ENCODE data around the gene DDX53. TPM values are rescaled to one million over a fixed set of nuclear protein-coding genes. Genes with fewer than 3 reads are reported as not detected.

DDX53 gene
- not detected for polyA plus RNA-seq (ENCODE audit: insufficient read length in 3 of 3)
- long read RNA-seq, donor 1 = 0 reads
- long read RNA-seq, donor 2 = 0 reads
- long read RNA-seq, donor 3 = 0 reads
- long read RNA-seq, donor 4 = 0 reads
- long read RNA-seq, donor 5 = 0 reads
- long read RNA-seq, donor 6 = 0 reads
- long read RNA-seq, donor 7 = 0 reads
- long read RNA-seq, donor 8 = 0 reads
- long read RNA-seq, donor 9 = 0 reads
- long read RNA-seq, donor 10 = 0 reads
- long read RNA-seq, donor 11 = 0 reads
- long read RNA-seq, donor 12 = 0 reads
- long read RNA-seq, donor 13 = 0 reads
- long read RNA-seq, donor 14 = 0 reads
- long read RNA-seq, donor 15 = 0 reads
- long read RNA-seq, donor 16 = 0 reads

DNA sequence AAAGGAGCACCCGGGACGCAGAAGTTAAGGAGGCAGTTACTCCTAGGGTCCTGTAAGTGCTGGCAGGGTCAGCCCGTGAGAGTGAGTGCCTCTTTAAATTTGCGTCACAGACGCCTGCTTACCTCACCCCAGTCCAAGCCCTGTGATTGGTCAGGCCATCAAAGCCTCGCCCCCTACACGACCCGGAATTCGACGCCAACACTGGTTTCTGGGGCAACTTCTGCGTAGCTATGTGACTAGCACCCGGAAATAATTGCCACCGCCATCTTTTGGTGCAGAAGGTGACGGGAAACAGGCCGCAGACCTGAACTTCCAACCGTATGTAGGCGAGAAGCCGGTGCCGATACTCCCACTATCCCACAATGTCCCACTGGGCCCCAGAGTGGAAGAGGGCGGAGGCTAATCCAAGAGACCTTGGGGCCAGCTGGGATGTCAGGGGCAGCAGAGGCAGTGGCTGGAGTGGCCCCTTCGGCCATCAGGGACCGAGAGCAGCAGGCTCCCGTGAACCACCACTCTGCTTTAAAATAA lies at the start of gene DDX53:
Gene DDX53, plus strand, starts transcription at position 265 of the 528 bp plus-strand sequence. Its CDS starts 98 bp downstream, at position 363.
- DNase-seq = no peak

- DNase-seq = no peak
Measured at GRCh38 chrX:22950269-22951266, 49.2 kb upstream of the DDX53 start.

DNA sequence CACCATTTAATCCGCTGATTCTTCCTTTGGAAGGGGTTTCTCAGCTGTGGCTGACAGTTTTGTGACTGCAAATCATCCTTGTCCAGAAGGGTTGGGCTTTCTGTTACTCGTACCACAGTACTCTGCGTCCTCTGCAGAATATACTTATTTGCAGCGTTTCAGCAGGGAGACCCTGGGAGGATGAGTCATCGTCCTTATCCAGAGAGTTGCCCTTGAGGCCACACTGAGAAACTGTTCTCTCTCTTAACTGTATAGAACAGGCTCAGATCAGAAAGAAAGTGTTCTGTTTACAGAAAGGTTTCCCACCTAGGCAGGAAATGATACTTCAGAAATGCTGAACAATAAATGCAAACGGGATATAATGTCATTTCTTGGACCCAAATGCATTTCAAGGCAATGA lies 47.8 kb upstream of the DDX53 start:
- no peak for DNase-seq

GRCh38 chrX:22958250-22958649 lies 41.5 kb upstream of the DDX53 start:
- DNase-seq = no peak

DNA sequence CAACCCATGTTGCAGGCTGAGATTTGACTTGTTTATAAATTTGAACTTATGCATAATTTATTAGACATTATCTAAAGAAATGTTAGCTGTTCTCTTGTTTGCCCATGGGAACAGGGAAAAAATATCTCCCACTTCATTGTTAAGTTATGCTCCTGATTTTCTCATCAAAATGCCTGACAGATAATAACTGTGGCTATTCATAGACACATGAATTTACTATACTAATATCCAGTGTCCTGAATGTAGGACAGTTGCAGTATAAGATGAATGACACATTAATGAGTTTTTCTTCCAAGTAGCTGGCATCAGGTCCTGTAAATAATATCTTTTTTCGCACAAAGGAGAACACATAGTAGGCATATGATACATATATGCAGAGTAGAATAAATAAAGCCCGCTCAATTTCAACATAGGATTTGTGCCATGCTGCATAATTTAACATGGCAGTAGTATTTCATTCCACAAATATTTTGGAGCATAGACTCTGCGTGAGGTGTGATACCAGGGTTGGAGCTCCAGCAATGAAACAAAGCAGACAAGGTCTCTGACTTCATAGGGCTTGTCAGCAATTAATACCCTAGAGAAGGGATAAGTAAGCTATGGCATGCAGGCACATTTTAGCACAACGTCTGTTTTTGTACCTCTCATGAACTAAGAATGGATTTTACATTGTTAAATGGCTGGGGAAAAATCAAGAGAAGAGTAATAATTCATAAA lies 40.4 kb upstream of the DDX53 start:
- DNase-seq = no peak

- DNase-seq = no peak
Measured at GRCh38 chrX:22963196-22963595, 36.6 kb upstream of the DDX53 start.

DNA sequence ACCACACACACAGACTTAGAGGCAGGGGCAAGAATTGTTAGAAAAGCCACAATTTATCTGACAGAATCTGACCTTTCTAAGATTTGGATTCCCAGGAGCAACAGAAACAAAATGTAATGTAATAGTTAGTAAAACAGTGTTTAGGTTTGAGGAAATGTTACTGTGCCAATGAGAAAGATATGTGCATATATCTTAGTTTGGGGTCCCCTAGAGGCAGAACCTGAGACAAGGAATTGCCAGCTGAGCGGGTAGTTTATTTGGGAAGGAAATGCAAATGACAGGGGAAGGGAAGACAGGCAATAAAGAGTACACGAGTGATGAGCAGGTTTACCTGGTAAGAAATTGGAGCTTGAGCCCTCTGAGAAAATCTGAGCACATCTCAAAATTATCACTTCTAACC lies 31.3 kb upstream of the DDX53 start:
- DNase-seq = no peak

GRCh38 chrX:22969411-22969810 lies 30.3 kb upstream of the DDX53 start:
- DNase-seq = no peak

- no peak for DNase-seq
Measured at GRCh38 chrX:22970861-22971260, 28.9 kb upstream of the DDX53 start.

DNA sequence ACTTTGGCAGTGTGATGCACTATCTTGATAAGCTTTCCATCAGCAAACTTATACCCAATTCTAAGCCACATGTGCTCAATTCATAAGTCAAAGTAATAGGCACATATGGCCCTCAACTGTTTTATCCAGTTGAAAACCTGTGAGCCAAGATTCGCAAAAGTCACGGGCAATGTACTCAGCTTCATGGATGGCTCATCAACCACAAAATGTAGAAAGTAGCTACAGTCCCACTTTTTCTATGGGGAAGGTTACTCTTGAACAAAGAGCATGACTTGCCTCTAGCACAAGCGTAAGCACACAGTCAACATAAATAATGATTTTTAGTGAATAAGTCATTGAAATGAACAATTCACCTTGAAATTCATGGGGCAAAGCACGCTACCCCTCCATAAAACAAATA lies 25.1 kb upstream of the DDX53 start:
- DNase-seq = no peak

DNA sequence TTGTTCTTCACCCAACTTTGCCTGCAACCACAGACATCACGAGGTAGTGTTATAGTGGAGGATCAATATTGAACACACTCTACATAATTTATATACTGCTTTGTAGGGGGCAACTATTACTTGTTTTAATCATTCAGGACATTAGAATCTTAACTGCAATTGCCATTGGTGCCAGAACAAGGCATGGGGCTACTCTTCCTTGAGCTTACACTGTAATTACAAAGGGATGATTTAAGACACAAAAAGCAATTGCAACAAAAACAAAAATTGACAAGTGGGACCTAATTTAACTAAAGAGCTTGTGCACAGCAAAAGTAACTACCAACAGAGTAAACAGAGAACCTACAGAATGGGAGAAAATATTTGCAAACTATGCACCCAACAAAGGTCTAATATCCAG lies 24.0 kb upstream of the DDX53 start:
- no peak for DNase-seq

- DNase-seq = no peak
Measured at GRCh38 chrX:22985958-22986357, 13.8 kb upstream of the DDX53 start.

DNA sequence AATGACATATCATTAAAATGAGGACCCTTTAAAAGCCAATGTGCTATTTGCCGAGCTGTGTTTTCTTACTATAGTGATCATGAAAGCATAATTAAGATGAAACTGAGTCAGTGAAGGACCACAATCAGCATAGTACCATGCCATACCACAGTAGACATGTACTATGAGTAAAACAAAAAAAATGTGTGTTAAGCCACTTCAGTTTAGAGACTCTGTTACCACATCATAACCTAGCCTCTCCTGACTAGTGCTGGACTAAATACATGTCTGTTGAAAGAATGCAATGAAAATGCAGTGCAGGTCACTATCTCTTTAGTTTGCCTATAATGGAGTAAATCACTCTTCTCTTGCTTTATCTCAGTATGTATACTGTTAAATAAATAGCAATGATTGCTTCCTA lies 12.3 kb upstream of the DDX53 start:
- DNase-seq = no peak

DNA sequence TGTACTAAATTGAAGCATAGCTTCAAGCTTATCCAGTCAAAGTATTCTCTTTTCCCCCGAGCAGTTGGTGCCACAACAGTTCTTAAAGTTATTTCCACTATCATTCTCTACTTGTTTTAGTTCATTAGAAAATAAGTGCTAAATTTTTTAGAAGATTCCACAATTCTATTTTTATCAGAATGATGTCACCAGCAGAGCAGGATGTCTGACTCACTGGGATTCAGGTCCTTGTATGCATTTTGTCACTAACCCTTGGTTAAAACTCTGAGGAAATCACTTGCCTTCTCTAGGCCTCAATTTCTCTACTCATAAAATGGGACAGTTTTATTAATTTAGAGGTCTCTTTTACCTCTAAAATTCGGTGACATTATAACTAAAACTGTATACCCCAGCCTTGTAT lies 3.4 kb downstream of the DDX53 start:
- no peak for DNase-seq

GRCh38 chrX:23008431-23009099 lies 8.8 kb downstream of the DDX53 start:
- peak; percentile 4 for DNase-seq

DNA sequence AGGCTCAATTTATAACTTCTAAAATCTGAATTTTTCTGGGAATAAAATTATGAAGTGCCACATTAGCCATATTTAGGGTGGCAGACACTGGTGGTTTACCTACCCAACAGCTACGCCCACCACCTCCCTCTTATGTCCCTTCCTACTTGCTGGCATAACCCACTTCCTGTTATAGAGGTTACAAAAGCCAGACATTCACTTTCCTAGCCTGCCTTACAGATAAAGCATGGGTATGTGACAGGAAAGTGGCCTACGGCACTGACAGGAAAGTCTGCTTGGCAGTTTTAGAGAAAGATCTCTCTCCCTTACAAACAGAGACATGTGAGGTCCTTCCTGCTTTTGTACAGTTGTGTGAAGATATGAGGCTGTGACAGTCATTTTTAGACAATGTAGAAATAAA lies 12.4 kb downstream of the DDX53 start:
- no peak for DNase-seq

DNA sequence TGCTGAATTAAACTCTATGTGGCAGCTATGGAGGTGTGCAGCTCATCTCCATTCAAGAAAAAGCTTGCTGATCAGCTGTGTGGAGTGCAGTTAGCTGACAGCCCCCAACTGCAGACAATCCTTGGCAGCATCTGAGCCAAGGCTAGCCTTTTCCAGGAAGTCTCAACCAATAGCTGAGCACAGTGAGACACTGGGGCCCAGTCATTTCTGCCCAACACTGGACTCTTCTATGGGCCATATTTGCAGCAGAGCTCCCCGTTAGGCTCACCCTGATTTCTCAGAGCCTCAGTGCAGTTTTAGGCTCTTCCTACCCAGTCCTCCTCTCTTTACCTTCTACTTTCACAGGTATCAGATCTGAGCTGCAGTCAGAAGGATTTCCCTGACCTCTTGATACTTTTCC lies 12.9 kb downstream of the DDX53 start:
- no peak for DNase-seq

- DNase-seq = peak; percentile 4
Measured at GRCh38 chrX:23013366-23013765, 13.6 kb downstream of the DDX53 start.

- no peak for DNase-seq
Measured at GRCh38 chrX:23031600-23031999, 31.8 kb downstream of the DDX53 start.

- DNase-seq = no peak
Measured at GRCh38 chrX:23035493-23035892, 35.7 kb downstream of the DDX53 start.

DNA sequence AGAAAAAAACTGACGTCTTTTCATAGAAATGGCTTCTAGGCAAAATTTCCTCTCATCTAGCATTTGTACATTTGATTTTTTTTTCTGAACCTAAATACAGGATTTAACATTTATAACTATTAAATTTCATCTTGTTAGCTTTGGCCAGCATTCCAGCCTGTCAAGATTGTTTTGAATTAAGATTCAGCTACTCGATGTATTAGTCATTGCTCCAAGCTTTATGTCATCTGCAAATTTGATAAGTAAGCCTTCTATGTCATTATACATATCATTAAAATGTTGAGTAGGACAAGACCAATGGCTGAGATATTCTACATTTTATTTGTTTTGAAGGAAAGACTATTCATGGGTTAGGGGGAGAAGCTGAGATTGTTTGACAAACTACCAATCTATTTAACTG lies 46.7 kb downstream of the DDX53 start:
- DNase-seq = no peak
